Caco-2 (cell line): ENCODE measurements around the gene UPP1. TPM values are rescaled to one million over a fixed set of nuclear protein-coding genes. Genes with fewer than 3 reads are reported as not detected.

Experiments
- BruUV-seq: library from RNA; stranded (reverse); fragments of 400-500 nt; replicated peaks from 2 replicates; lab custom pipeline; 2021; lab: Mats Ljungman, UMichigan
- CTCF ChIA-PET: fragments of 300-600 bp; sonication (Branson Sonifier 250); formaldehyde crosslinking; loops from one replicate; lab custom pipeline; 2022; ENCODE audit warnings: antibody characterized with exemption; lab: Charles Lee
- POLR2A ChIA-PET: fragments of 300-600 bp; sonication (Branson Sonifier 250); formaldehyde crosslinking; loops from one replicate; lab custom pipeline; 2022; ENCODE audit warnings: antibody characterized with exemption; lab: Charles Lee
- DNase-seq, 2 experiments: peaks; one replicate each; pipeline versions ENCODE4 v3.0.0 to v3.0.0-alpha.2; 2020 to 2022
- H3K27me3 ChIP-seq: replicated peaks from 2 replicates; pipeline ENCODE4 v1.6.0; 2011; ENCODE audit warnings: low read length; ENCODE audit not compliant: control insufficient read depth, insufficient read depth
- H3K36me3 ChIP-seq: 2 replicates; pipeline ENCODE4 v1.5.1; 2011; ENCODE audit warnings: low read length; ENCODE audit not compliant: control insufficient read depth, insufficient read depth
- H3K4me1 ChIP-seq: fragments of 250-450 bp; sonication (Bioruptor Pico); 2 replicates; pipeline ENCODE4 v1.5.1; 2020; ENCODE audit warnings: mild to moderate bottlenecking
- H3K4me3 ChIP-seq: 2 replicates; pipeline ENCODE4 v1.5.1; 2011; ENCODE audit warnings: low read depth, mild to moderate bottlenecking, control low read depth, low read length
- H3K9me3 ChIP-seq: fragments of 250-450 bp; sonication (Bioruptor Pico); 2 replicates; pipeline ENCODE4 v1.5.1; 2020; ENCODE audit warnings: mild to moderate bottlenecking, moderate library complexity
- H3K27ac Mint-ChIP-seq: one replicate; pipeline ENCODE4 v1.8.0; 2022; ENCODE audit warnings: mixed read lengths; ENCODE audit not compliant: unreplicated experiment
- H3K27me3 Mint-ChIP-seq: one replicate; pipeline ENCODE4 v1.8.0; 2022; ENCODE audit warnings: mixed read lengths; ENCODE audit not compliant: insufficient read depth, unreplicated experiment
- H3K36me3 Mint-ChIP-seq: one replicate; pipeline ENCODE4 v1.8.0; 2022; ENCODE audit warnings: mild to moderate bottlenecking, mixed read lengths; ENCODE audit not compliant: insufficient read depth, unreplicated experiment
- H3K4me1 Mint-ChIP-seq: one replicate; pipeline ENCODE4 v1.8.0; 2022; ENCODE audit warnings: low read depth, mixed read lengths; ENCODE audit not compliant: unreplicated experiment
- H3K4me3 Mint-ChIP-seq: one replicate; pipeline ENCODE4 v1.8.0; 2022; ENCODE audit warnings: mild to moderate bottlenecking, moderate library complexity, mixed read lengths; ENCODE audit not compliant: unreplicated experiment
- H3K9me3 Mint-ChIP-seq: one replicate; pipeline ENCODE4 v1.8.0; 2022; ENCODE audit warnings: mixed read lengths; ENCODE audit not compliant: unreplicated experiment
- intact Hi-C: fragments of 100-400 bp; cut with micrococcal nuclease; formaldehyde crosslinking; loops from one replicate; pipeline ENCODE4 v1.10.0; 2022; ENCODE audit not compliant: unreplicated experiment
- total RNA-seq: library from RNA; stranded (reverse); gene quantifications from 2 replicates; pipeline ENCODE4 v1.2.3, GENCODE V29; 2022
- TF ChIP-seq, protein P1 (sequence below), 2 experiments: fragments of 200-600 bp in 1 of 2; IDR thresholded peaks; 1 replicate in 1 of 2; 2 replicates in 1 of 2; pipeline versions ENCODE4 v1.5.1 to v1.8.0; 2011 to 2022; ENCODE audit warnings: antibody characterized with exemption in 1 of 2, control low read depth in 1 of 2, inconsistent platforms in 1 of 2, low read depth in 1 of 2, low read length in 1 of 2, mild to moderate bottlenecking in 1 of 2, moderate library complexity in 1 of 2; ENCODE audit not compliant: insufficient read depth in 1 of 2, severe bottlenecking in 1 of 2, unreplicated experiment in 1 of 2

The UPP1 gene
- total RNA-seq, 1 experiment from 2014 or later, result 20.6 TPM

DNA sequence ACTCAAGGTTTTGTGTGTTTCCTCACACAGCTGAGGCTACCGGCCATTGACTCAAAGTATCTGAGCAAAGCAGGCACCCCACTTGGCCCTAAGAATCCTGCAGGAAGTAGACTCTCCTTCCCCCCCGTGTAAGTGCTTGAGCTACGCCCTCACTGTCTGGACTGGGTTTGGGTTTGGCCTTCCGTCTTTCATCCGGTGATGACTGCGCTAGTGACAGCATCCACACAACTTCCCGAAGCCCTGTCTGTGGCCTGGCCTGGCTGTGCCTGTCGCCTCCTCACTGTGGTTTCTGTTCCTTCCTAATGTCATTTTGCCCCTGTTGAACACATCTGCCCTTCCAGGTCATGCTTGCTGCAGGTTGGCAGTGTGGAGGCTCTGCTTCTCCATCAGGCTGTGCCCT lies 39.2 kb upstream of the UPP1 start:
- POLR2A ChIA-PET, result no interaction called here
- H3K27me3 Mint-ChIP-seq, result peaks cover 8% of the 10 kb centered on the region
- Histone ChIP-seq H3K4me1 (peaks cover 11% of the 10 kb centered on the region), H3K36me3 (no peaks in the 10 kb centered on the region), H3K4me3 (no peak overlapping the region), H3K9me3 (no peaks in the 10 kb centered on the region), H3K27me3 (no peaks in the 10 kb centered on the region)
- TF ChIP-seq, protein P1, sequence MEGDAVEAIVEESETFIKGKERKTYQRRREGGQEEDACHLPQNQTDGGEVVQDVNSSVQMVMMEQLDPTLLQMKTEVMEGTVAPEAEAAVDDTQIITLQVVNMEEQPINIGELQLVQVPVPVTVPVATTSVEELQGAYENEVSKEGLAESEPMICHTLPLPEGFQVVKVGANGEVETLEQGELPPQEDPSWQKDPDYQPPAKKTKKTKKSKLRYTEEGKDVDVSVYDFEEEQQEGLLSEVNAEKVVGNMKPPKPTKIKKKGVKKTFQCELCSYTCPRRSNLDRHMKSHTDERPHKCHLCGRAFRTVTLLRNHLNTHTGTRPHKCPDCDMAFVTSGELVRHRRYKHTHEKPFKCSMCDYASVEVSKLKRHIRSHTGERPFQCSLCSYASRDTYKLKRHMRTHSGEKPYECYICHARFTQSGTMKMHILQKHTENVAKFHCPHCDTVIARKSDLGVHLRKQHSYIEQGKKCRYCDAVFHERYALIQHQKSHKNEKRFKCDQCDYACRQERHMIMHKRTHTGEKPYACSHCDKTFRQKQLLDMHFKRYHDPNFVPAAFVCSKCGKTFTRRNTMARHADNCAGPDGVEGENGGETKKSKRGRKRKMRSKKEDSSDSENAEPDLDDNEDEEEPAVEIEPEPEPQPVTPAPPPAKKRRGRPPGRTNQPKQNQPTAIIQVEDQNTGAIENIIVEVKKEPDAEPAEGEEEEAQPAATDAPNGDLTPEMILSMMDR (IDR thresholded peaks at IDR 0.05; ENCODE audit: insufficient read depth in 1 of 2, low read depth in 1 of 2, low read length in 1 of 2, severe bottlenecking in 1 of 2, unreplicated experiment in 1 of 2), result no peak
- intact Hi-C loops, result no loop called here
- no peak overlapping the region for H3K27ac Mint-ChIP-seq
- no peaks in the 10 kb centered on the region for H3K4me1 Mint-ChIP-seq
- no TSS peak for BruUV-seq
- CTCF ChIA-PET, result no interaction called here
- no peaks in the 10 kb centered on the region for H3K36me3 Mint-ChIP-seq
- no peaks in the 10 kb centered on the region for H3K9me3 Mint-ChIP-seq
- DNase-seq, result no peak
- H3K4me3 Mint-ChIP-seq, result no peak overlapping the region

DNA sequence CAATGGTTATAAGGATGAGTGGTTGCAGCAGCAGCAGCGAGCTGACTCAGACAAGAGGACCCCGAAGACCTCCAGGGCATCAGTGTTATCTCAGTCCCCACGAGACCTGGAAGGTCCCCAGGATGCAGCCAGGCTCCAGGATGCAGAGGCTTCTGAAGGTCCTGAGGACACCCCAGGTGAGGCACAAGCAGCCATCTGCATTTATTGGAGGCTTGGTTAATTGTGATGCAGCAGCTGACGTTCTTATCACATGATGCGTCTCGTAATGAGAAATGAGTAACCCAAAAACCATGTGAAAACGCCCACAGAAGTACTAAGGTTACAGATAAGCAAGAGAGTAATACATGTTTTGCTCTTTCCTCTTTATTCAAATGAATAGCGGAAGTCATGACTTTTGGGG lies 36.3 kb upstream of the UPP1 start:
- Histone ChIP-seq H3K9me3 (0 out of 2 replicates have a peak, but pooled peaks cover 3% of the 10 kb centered on the region), H3K4me1 (peaks cover 11% of the 10 kb centered on the region), H3K36me3 (no peaks in the 10 kb centered on the region), H3K27me3 (no peaks in the 10 kb centered on the region), H3K4me3 (no peak overlapping the region)
- POLR2A ChIA-PET, result no interaction called here
- Mint-ChIP-seq H3K4me1 (no peaks in the 10 kb centered on the region), H3K27me3 (peaks cover 3% of the 10 kb centered on the region), H3K4me3 (no peak overlapping the region), H3K27ac (no peak overlapping the region), H3K9me3 (peaks cover 6% of the 10 kb centered on the region), H3K36me3 (no peaks in the 10 kb centered on the region)
- BruUV-seq, result no TSS peak
- CTCF ChIA-PET, result interaction anchor here (1.6 kb wide), 1 partner anchor 61 kb away, joined by 4 read pairs; no protein-coding TSS in a partner anchor
- TF ChIP-seq, protein P1 (IDR thresholded peaks at IDR 0.05; ENCODE audit: insufficient read depth in 1 of 2, low read depth in 1 of 2, low read length in 1 of 2, severe bottlenecking in 1 of 2, unreplicated experiment in 1 of 2), result no peak
- intact Hi-C loops, result loop anchor here (2.0 kb wide), 1 partner anchor 36 kb away; the partner anchor contains the start of gene UPP1
- no peak for DNase-seq

DNA sequence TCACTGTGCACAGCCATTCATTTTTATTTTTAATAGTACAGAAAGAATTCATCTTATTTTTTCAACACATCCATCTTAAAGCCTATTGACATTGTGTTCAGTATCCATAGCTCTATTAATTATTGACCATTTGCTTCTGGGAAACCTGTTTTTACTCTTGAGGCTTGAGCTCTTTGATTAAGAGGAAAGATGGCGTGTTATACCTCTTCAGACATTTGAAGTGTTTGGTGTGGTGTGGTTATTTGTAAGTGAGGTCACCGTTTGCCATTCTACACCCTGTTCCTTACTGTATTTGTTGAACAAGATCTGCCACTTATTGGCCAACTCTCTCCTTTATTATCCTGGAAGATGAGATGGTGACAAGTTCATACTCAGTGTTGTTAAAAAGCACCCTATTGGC lies 35.3 kb upstream of the UPP1 start:
- H3K27ac Mint-ChIP-seq, result no peak overlapping the region
- 0 out of 2 replicates have a peak, but pooled peaks cover 3% of the 10 kb centered on the region for H3K9me3 ChIP-seq
- ChIA-PET CTCF (interaction anchor here (1.6 kb wide), 1 partner anchor 62 kb away, joined by 4 read pairs; no protein-coding TSS in a partner anchor), POLR2A (no interaction called here)
- intact Hi-C loops, result loop anchor here (2.0 kb wide), 1 partner anchor 35 kb away; the partner anchor contains the start of gene UPP1
- TF ChIP-seq, protein P1 (IDR thresholded peaks at IDR 0.05; ENCODE audit: insufficient read depth in 1 of 2, low read depth in 1 of 2, low read length in 1 of 2, severe bottlenecking in 1 of 2, unreplicated experiment in 1 of 2), result no peak
- H3K27me3 Mint-ChIP-seq, result peaks cover 3% of the 10 kb centered on the region
- H3K36me3 ChIP-seq, result no peaks in the 10 kb centered on the region
- peaks cover 6% of the 10 kb centered on the region for H3K9me3 Mint-ChIP-seq
- no TSS peak for BruUV-seq
- H3K4me3 Mint-ChIP-seq, result no peak overlapping the region
- H3K36me3 Mint-ChIP-seq, result no peaks in the 10 kb centered on the region
- H3K4me3 ChIP-seq, result no peak overlapping the region
- no peaks in the 10 kb centered on the region for H3K27me3 ChIP-seq
- H3K4me1 Mint-ChIP-seq, result no peaks in the 10 kb centered on the region
- DNase-seq, result no peak
- H3K4me1 ChIP-seq, result peaks cover 11% of the 10 kb centered on the region
